ENCODE results near the gene WIPF2. TPM values are rescaled to one million over a fixed set of nuclear protein-coding genes. Genes with fewer than 3 reads are reported as not detected.
"Not testable (repeated sequence)": the region's sequence is repeated elsewhere in the genome, so short reads cannot be mapped to it uniquely, and the experiment has no call there.

Gene WIPF2
- total RNA-seq, 2 donors from 2014 or later = 12.6 to 27.0 TPM

DNA sequence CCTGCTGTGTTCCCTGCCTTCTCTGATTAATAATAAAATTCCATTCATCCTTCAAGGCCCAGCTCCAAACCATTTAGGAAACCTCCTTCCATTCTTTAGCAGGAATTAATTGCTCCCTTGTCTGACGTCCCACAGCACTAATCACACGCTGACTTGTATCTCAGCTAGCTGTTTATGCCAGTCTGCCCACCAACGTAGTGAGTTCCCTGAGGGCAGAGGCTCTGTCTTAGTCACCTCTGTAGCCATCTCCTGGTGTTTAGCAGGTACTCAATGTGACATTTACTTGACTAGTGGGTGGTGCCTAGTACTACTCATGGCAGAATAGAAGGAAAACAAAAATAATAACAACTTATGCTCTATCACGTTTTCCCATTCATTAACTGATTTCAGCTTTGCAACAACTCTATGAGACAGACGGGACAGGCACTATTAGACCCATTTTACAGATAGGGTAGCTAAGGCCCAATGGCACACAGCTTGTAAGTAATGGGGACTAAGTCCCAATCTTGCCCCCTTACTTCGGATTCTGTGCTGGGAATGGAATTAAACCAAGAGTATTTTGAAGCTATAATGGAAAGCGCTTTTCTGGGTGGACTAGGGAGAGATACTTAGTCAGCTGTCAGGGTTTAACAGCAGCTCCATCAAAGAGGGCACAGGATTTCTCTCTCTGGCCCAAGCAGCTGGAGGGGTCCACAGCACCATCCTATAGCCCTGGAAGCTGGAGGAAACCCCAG lies 931 bp upstream of the WIPF2 start:
- WGBS = 75% methylated on average over 7 of the region's 7 CpGs
- Histone ChIP-seq H3K27me3 (replicated peaks; ENCODE audit: insufficient read depth) (no peaks in the 10 kb centered on the region), H3K27ac (no peak overlapping the region), H3K4me3 (no peak overlapping the region), H3K4me1 (replicated peaks) (no peaks in the 10 kb centered on the region), H3K9me3 (no peaks in the 10 kb centered on the region), H3K36me3 (no peaks in the 10 kb centered on the region)
- intact Hi-C loops (cut with DNase I) = loop anchor here (5.0 kb wide), 1 partner anchor 69 kb away; the partner anchor contains the start of gene CDC6
- TF ChIP-seq, protein P1, sequence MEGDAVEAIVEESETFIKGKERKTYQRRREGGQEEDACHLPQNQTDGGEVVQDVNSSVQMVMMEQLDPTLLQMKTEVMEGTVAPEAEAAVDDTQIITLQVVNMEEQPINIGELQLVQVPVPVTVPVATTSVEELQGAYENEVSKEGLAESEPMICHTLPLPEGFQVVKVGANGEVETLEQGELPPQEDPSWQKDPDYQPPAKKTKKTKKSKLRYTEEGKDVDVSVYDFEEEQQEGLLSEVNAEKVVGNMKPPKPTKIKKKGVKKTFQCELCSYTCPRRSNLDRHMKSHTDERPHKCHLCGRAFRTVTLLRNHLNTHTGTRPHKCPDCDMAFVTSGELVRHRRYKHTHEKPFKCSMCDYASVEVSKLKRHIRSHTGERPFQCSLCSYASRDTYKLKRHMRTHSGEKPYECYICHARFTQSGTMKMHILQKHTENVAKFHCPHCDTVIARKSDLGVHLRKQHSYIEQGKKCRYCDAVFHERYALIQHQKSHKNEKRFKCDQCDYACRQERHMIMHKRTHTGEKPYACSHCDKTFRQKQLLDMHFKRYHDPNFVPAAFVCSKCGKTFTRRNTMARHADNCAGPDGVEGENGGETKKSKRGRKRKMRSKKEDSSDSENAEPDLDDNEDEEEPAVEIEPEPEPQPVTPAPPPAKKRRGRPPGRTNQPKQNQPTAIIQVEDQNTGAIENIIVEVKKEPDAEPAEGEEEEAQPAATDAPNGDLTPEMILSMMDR (IDR thresholded peaks at IDR 0.05) = no peak
- no peak for TF ChIP-seq POLR2AphosphoS5 (IDR thresholded peaks at IDR 0.05)
- TF ChIP-seq POLR2A (IDR thresholded peaks at IDR 0.05) = no peak
- no peak for DNase-seq (ENCODE audit: low spot score)

DNA sequence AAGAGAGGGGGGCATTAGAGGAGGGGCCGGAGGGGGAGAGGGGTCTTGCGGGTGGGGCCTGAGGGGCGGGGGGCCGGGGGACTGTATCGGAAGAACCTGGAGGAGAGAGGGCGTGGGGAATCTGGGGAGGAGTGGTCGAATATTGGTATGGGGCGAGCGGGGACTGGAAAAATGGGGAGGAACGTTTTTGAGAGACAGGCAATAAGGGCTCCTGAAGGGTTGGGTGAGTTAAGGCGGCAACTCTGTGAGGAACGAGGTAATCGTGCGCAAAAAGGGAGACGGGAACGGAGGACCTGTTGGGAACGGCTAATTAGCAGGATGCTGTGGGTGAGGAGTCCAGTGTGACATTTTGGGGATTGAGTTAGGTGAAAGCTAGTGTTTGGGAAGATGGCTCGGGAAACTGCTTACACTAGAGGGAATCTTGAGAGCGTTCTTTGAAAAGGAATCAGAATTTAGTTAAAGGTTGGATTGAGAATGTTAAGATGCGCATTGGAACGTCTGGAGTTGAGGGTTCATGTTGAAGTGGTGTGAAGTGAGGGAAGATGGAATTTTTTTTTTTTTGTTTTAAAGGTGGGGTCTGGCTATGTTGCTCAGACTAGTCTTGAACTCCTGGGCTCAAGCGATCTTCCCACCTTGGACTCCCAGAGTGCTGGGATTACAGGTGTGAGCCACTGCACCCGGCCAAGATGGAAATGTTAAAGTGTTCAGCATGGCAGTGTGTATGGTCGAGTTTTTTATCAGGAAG lies 662 bp downstream of the WIPF2 start:
- H3K27me3 ChIP-seq (replicated peaks; ENCODE audit: insufficient read depth) = no peaks in the 10 kb centered on the region
- peak overlapping the region; percentile 58 to 78 for H3K4me3 ChIP-seq
- H3K36me3 ChIP-seq = no peaks in the 10 kb centered on the region
- TF ChIP-seq, protein P1 (IDR thresholded peaks at IDR 0.05) = no peak
- TF ChIP-seq POLR2AphosphoS5 (IDR thresholded peaks at IDR 0.05) = peak; percentile 3
- intact Hi-C loops (cut with DNase I) = loop anchor here (5.0 kb wide), 1 partner anchor 68 kb away; the partner anchor contains the start of gene CDC6
- no peaks in the 10 kb centered on the region for H3K4me1 ChIP-seq (replicated peaks)
- 2% methylated on average over 24 of the region's 24 CpGs for WGBS
- H3K27ac ChIP-seq = peak overlapping the region; percentile 93 to 95
- no peaks in the 10 kb centered on the region for H3K9me3 ChIP-seq
- peak; percentile 40 for DNase-seq (ENCODE audit: low spot score)

DNA sequence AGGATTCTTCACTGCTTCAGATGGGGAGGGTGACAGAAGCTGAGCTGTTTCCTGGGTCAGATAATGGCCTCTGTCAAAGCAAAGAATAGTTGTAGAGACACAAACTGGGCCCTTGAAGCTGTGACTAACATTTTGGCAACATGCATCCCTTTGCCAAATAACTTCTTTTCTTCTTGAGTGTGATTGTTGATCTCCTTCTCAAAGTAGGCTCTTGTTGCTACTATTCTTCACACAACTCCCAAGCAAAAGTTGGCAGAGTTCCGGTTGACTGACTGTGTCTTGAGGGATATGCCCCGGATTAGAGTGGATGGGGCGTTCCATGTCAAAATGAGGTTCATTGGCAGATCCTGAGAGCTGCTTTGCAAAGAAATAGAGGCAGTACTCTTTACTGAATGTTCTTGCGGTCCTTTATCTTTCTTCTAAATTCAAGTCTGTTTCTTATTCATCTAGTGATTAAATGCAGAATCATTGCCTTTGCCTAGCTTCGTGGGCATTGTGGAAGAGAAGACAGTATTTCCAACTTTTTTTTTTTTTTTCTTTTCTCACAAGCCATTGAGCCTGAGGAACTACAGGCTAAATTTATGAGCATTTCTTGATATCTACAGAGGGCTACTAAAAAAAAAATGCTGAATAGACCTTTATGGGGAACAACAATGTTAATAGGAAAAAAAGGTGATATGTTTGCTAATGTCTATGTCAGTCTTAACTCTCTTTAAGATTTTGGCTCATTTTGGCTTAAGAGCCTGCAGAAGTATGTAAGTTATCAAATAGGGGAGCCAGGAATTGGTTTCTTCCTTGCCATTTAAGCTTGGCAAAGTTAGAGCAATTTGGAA lies 5.8 kb downstream of the WIPF2 start:
- DNase-seq (ENCODE audit: low spot score) = no peak
- Histone ChIP-seq H3K4me3 (no peak overlapping the region), H3K4me1 (replicated peaks) (no peaks in the 10 kb centered on the region), H3K36me3 (no peaks in the 10 kb centered on the region), H3K9me3 (no peaks in the 10 kb centered on the region), H3K27me3 (replicated peaks; ENCODE audit: insufficient read depth) (no peaks in the 10 kb centered on the region), H3K27ac (no peak overlapping the region)
- intact Hi-C loops (cut with DNase I) = no loop called here
- 47% methylated on average over 5 of the region's 5 CpGs for WGBS
- TF ChIP-seq POLR2A (IDR thresholded peaks at IDR 0.05) (no peak), POLR2AphosphoS5 (IDR thresholded peaks at IDR 0.05) (no peak)
- TF ChIP-seq, protein P1 (IDR thresholded peaks at IDR 0.05) = no peak

DNA sequence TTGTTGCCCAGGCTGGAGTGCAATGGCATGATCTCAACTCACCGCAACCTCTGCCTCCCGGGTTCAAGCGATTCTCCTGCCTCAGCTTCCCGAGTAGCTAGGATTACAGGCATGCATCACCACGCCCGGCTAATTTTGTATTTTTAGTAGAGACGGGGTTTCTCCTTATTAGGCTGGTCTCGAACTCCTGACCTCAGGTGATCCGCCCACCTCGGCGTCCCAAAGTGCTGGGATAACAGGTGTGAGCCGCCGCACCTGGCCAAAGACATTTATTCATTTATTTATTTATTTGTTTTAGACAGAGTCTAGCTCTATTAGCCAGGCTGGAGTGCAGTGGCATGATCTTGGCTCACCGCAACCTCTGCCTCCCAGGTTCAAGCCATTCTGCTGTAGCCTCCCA lies 10.0 kb downstream of the WIPF2 start:
- H3K9me3 ChIP-seq; H3K4me3 ChIP-seq; H3K36me3 ChIP-seq; DNase-seq (ENCODE audit: low spot score); H3K4me1 ChIP-seq (replicated peaks); intact Hi-C loops (cut with DNase I); H3K27me3 ChIP-seq (replicated peaks; ENCODE audit: insufficient read depth); H3K27ac ChIP-seq: not testable (repeated sequence)
- WGBS = 95% methylated on average over 14 of the region's 14 CpGs

DNA sequence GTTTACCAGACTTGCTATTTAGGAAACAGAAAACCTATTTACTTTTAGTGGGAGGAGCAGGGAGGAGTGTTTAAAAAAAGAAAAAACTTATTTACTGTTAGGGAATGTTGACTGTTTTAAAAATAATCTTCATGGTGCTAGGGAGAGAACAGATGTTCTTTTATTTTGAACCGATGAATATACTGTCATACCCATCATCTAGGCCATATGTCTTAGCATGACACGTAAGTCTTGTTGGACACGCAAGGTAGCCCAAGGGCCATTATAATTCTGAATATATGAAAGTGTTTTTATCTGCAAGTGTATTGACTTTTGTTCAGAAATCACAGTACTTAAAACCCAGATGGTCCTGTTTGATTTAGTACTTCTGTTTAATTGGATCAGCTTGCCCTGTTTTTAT lies 11.6 kb downstream of the WIPF2 start:
- no peak for DNase-seq (ENCODE audit: low spot score)
- H3K27ac ChIP-seq = no peak overlapping the region
- no peaks in the 10 kb centered on the region for H3K4me1 ChIP-seq (replicated peaks)
- intact Hi-C loops (cut with DNase I) = no loop called here
- no peak overlapping the region for H3K4me3 ChIP-seq
- H3K9me3 ChIP-seq = no peaks in the 10 kb centered on the region
- H3K36me3 ChIP-seq = peaks cover 0 to 3% of the 10 kb centered on the region in 2 donors
- no peaks in the 10 kb centered on the region for H3K27me3 ChIP-seq (replicated peaks; ENCODE audit: insufficient read depth)
- 85% methylated on average over 3 of the region's 3 CpGs for WGBS
- TF ChIP-seq, protein P1 (IDR thresholded peaks at IDR 0.05) = no peak

DNA sequence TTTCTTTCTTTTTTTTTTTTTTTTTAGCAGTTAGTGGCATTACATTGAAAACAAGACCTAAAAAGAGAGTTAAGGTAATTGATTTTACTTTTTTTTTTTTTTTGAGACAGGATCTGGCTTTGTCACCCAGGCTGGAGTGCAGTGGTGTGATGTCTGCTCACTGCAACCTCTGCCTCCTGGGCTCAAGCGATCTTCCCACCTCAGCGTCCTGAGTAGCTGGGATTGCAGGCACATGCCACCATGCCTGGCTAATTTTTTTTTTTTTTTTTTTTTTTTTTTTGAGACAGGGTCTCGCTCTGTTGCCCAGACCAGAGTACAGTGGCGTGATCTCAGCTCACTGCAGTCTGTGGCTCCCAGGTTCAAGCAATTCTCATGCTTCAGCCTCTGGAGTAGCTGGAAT lies 12.8 kb downstream of the WIPF2 start:
- H3K4me1 ChIP-seq (replicated peaks); H3K27me3 ChIP-seq (replicated peaks; ENCODE audit: insufficient read depth); H3K36me3 ChIP-seq; H3K4me3 ChIP-seq; intact Hi-C loops (cut with DNase I); DNase-seq (ENCODE audit: low spot score); H3K9me3 ChIP-seq; H3K27ac ChIP-seq: not testable (repeated sequence)
- WGBS = over 99% methylated on average over 4 of the region's 4 CpGs
